Measurements from ENCODE around the gene MMP13.
"Not testable (repeated sequence)": the region's sequence is repeated elsewhere in the genome, so short reads cannot be mapped to it uniquely, and the experiment has no call there.

The MMP13 gene

GRCh38 chr11:102955624-102956023 lies at the start of gene MMP13:
Gene MMP13, minus strand, starts transcription at chr11:102955732. Its CDS starts 27 bp downstream, at chr11:102955705.
- peaks cover 11% of the 10 kb centered on the region for H3K27me3 Mint-ChIP-seq (ENCODE audit: low read depth)
- no peak within 1 kb of the TSS for H3K27ac Mint-ChIP-seq
- no peak within 1 kb of the TSS for H3K4me3 Mint-ChIP-seq

GRCh38 chr11:103004234-103004633 lies 48.7 kb upstream of the MMP13 start:
- H3K36me3 Mint-ChIP-seq (ENCODE audit: low read depth); H3K27ac Mint-ChIP-seq; H3K9me3 Mint-ChIP-seq; H3K4me1 Mint-ChIP-seq (ENCODE audit: low read depth); H3K4me3 Mint-ChIP-seq: not testable (repeated sequence)
- H3K27me3 Mint-ChIP-seq (ENCODE audit: low read depth), result peaks cover 17% of the 10 kb centered on the region

More at GRCh38 chr11:102955624-102956023, at the start of gene MMP13:
- no peaks in the 10 kb centered on the region for H3K4me1 Mint-ChIP-seq (ENCODE audit: low read depth)
- H3K9me3 Mint-ChIP-seq, result no peaks in the 10 kb centered on the region
- no peaks in the 10 kb centered on the region for H3K36me3 Mint-ChIP-seq (ENCODE audit: low read depth)

GRCh38 chr11:102994105-102994504 lies 38.6 kb upstream of the MMP13 start:
- Mint-ChIP-seq H3K9me3 (no peaks in the 10 kb centered on the region), H3K4me3 (no peak overlapping the region), H3K27me3 (ENCODE audit: low read depth) (peaks cover 12% of the 10 kb centered on the region), H3K27ac (no peak overlapping the region), H3K4me1 (ENCODE audit: low read depth) (no peaks in the 10 kb centered on the region), H3K36me3 (ENCODE audit: low read depth) (peaks cover 3% of the 10 kb centered on the region)

- no peak overlapping the region for H3K4me3 Mint-ChIP-seq
- H3K36me3 Mint-ChIP-seq (ENCODE audit: low read depth), result peaks cover 3% of the 10 kb centered on the region
- H3K27ac Mint-ChIP-seq, result no peak overlapping the region
- H3K9me3 Mint-ChIP-seq, result no peaks in the 10 kb centered on the region
- peaks cover 13% of the 10 kb centered on the region for H3K27me3 Mint-ChIP-seq (ENCODE audit: low read depth)
- H3K4me1 Mint-ChIP-seq (ENCODE audit: low read depth), result no peaks in the 10 kb centered on the region
Measured at GRCh38 chr11:102991776-102992175, 36.2 kb upstream of the MMP13 start.

- Mint-ChIP-seq H3K4me3 (no peak overlapping the region), H3K36me3 (ENCODE audit: low read depth) (peaks cover 3% of the 10 kb centered on the region), H3K27ac (no peak overlapping the region), H3K9me3 (no peaks in the 10 kb centered on the region), H3K27me3 (ENCODE audit: low read depth) (peaks cover 13% of the 10 kb centered on the region), H3K4me1 (ENCODE audit: low read depth) (peaks cover 2% of the 10 kb centered on the region)
Measured at GRCh38 chr11:102990145-102990544, 34.6 kb upstream of the MMP13 start.

GRCh38 chr11:102989379-102990047 lies 34.0 kb upstream of the MMP13 start:
- no peak overlapping the region for H3K27ac Mint-ChIP-seq
- no peak overlapping the region for H3K4me3 Mint-ChIP-seq
- peaks cover 3% of the 10 kb centered on the region for H3K36me3 Mint-ChIP-seq (ENCODE audit: low read depth)
- no peaks in the 10 kb centered on the region for H3K9me3 Mint-ChIP-seq
- peaks cover 13% of the 10 kb centered on the region for H3K27me3 Mint-ChIP-seq (ENCODE audit: low read depth)
- peaks cover 2% of the 10 kb centered on the region for H3K4me1 Mint-ChIP-seq (ENCODE audit: low read depth)

- no peaks in the 10 kb centered on the region for H3K9me3 Mint-ChIP-seq
- peaks cover 9% of the 10 kb centered on the region for H3K27me3 Mint-ChIP-seq (ENCODE audit: low read depth)
- peaks cover 3% of the 10 kb centered on the region for H3K4me1 Mint-ChIP-seq (ENCODE audit: low read depth)
- H3K27ac Mint-ChIP-seq, result no peak overlapping the region
- peaks cover 3% of the 10 kb centered on the region for H3K36me3 Mint-ChIP-seq (ENCODE audit: low read depth)
- no peak overlapping the region for H3K4me3 Mint-ChIP-seq
Measured at GRCh38 chr11:102986815-102987214, 31.3 kb upstream of the MMP13 start.

GRCh38 chr11:102985850-102986249 lies 30.3 kb upstream of the MMP13 start:
- Mint-ChIP-seq H3K9me3 (no peaks in the 10 kb centered on the region), H3K36me3 (ENCODE audit: low read depth) (peaks cover 3% of the 10 kb centered on the region), H3K4me1 (ENCODE audit: low read depth) (peaks cover 8% of the 10 kb centered on the region), H3K4me3 (no peak overlapping the region), H3K27me3 (ENCODE audit: low read depth) (peaks cover 8% of the 10 kb centered on the region), H3K27ac (no peak overlapping the region)

- Mint-ChIP-seq H3K27ac (no peak overlapping the region), H3K4me3 (no peak overlapping the region), H3K9me3 (peaks cover 14% of the 10 kb centered on the region), H3K36me3 (ENCODE audit: low read depth) (peaks cover 3% of the 10 kb centered on the region), H3K27me3 (ENCODE audit: low read depth) (no peaks in the 10 kb centered on the region), H3K4me1 (ENCODE audit: low read depth) (peaks cover 8% of the 10 kb centered on the region)
Measured at GRCh38 chr11:102983486-102983885, 28.0 kb upstream of the MMP13 start.

- H3K9me3 Mint-ChIP-seq, result peaks cover 14% of the 10 kb centered on the region
- H3K36me3 Mint-ChIP-seq (ENCODE audit: low read depth), result peaks cover 3% of the 10 kb centered on the region
- H3K27me3 Mint-ChIP-seq (ENCODE audit: low read depth), result no peaks in the 10 kb centered on the region
- H3K4me1 Mint-ChIP-seq (ENCODE audit: low read depth), result peaks cover 8% of the 10 kb centered on the region
- H3K27ac Mint-ChIP-seq, result peak overlapping the region; percentile 79
- H3K4me3 Mint-ChIP-seq, result peak overlapping the region; percentile 22
Measured at GRCh38 chr11:102981324-102981910, 25.9 kb upstream of the MMP13 start.

- Mint-ChIP-seq H3K4me1 (ENCODE audit: low read depth) (no peaks in the 10 kb centered on the region), H3K27ac (no peak overlapping the region), H3K36me3 (ENCODE audit: low read depth) (peaks cover 3% of the 10 kb centered on the region), H3K27me3 (ENCODE audit: low read depth) (peaks cover 21% of the 10 kb centered on the region), H3K9me3 (peaks cover 9% of the 10 kb centered on the region), H3K4me3 (no peak overlapping the region)
Measured at GRCh38 chr11:102974552-102975280, 19.2 kb upstream of the MMP13 start.

GRCh38 chr11:102973698-102974097 lies 18.2 kb upstream of the MMP13 start:
- H3K9me3 Mint-ChIP-seq; H3K4me3 Mint-ChIP-seq; H3K27ac Mint-ChIP-seq; H3K4me1 Mint-ChIP-seq (ENCODE audit: low read depth); H3K36me3 Mint-ChIP-seq (ENCODE audit: low read depth): not testable (repeated sequence)
- H3K27me3 Mint-ChIP-seq (ENCODE audit: low read depth), result peaks cover 21% of the 10 kb centered on the region

- no peaks in the 10 kb centered on the region for H3K4me1 Mint-ChIP-seq (ENCODE audit: low read depth)
- H3K27me3 Mint-ChIP-seq (ENCODE audit: low read depth), result peaks cover 21% of the 10 kb centered on the region
- no peaks in the 10 kb centered on the region for H3K36me3 Mint-ChIP-seq (ENCODE audit: low read depth)
- no peak overlapping the region for H3K4me3 Mint-ChIP-seq
- H3K27ac Mint-ChIP-seq, result no peak overlapping the region
- H3K9me3 Mint-ChIP-seq, result no peaks in the 10 kb centered on the region
Measured at GRCh38 chr11:102972853-102973252, 17.3 kb upstream of the MMP13 start.

GRCh38 chr11:102971766-102972165 lies 16.2 kb upstream of the MMP13 start:
- no peak overlapping the region for H3K27ac Mint-ChIP-seq
- no peak overlapping the region for H3K4me3 Mint-ChIP-seq
- H3K27me3 Mint-ChIP-seq (ENCODE audit: low read depth), result peaks cover 21% of the 10 kb centered on the region
- no peaks in the 10 kb centered on the region for H3K4me1 Mint-ChIP-seq (ENCODE audit: low read depth)
- H3K36me3 Mint-ChIP-seq (ENCODE audit: low read depth), result no peaks in the 10 kb centered on the region
- H3K9me3 Mint-ChIP-seq, result no peaks in the 10 kb centered on the region

- no peaks in the 10 kb centered on the region for H3K4me1 Mint-ChIP-seq (ENCODE audit: low read depth)
- no peak overlapping the region for H3K4me3 Mint-ChIP-seq
- H3K27ac Mint-ChIP-seq, result no peak overlapping the region
- no peaks in the 10 kb centered on the region for H3K9me3 Mint-ChIP-seq
- peaks cover 22% of the 10 kb centered on the region for H3K27me3 Mint-ChIP-seq (ENCODE audit: low read depth)
- no peaks in the 10 kb centered on the region for H3K36me3 Mint-ChIP-seq (ENCODE audit: low read depth)
Measured at GRCh38 chr11:102967497-102967896, 12.0 kb upstream of the MMP13 start.
